ENCODE data around the gene ANXA6. TPM values are rescaled to one million over a fixed set of nuclear protein-coding genes. Genes with fewer than 3 reads are reported as not detected.

The ANXA6 gene
- polyA plus RNA-seq, 1 of the 3 experiments (the other 2 are of a cell fraction) = 87.5 TPM

DNA sequence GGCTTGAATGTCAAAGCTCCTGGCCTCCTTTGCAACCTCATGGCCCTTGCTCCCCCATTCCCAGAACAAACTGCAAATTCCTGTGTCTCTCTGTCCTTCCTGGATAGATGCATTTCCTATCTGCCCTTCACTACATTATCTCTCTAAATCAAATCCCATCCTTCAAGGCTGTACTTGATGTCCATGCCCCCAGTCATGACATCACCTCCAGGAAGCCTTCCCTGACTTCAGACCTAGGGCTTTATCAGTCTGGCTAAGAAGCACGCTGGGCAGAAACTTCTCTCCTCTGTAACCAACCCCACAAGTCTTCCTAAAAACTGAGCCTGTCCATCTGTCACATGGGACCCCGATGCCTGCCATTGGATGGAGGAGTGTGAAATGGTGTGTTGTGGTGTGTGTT, 51.1 kb downstream of the ANXA6 start:
- CTCF ChIA-PET = interaction anchor here (1.0 to 16.3 kb wide), 3 partner anchors 9 to 58 kb away, joined by 3 to 441 read pairs (median 30); no protein-coding TSS in a partner anchor
- peaks cover 23 to 43% of the 10 kb centered on the region in 2 experiments for H3K36me3 ChIP-seq (replicated peaks in 1 of 2; ENCODE audit: control insufficient read depth in 1 of 2, insufficient read depth in 2 of 2, low read length in 1 of 2)
- WGBS (ENCODE audit: low lambda C conversion rate) = 97% methylated on average over 2 of the region's 2 CpGs

DNA sequence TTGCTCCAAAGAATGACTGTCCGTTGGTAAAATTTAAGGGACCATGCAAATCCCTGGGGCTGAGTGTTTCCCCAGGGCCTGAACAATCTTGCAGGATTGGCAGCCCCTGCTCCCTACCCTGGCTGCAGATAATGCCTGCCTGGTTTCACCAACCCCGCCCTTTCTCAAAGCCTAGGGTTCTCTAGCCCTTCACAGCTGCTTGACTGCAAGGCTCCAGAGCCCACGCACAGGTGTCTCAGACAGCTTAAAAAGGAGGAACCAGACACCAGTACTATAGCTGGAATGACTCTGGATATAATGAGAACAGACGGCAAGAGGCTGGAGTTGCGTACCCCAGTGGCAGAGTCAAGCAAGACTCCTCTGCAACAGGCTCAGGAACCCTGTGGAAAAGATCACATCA, 51.5 kb downstream of the ANXA6 start:
- CTCF ChIA-PET = interaction anchor here (1.0 to 16.3 kb wide), 4 partner anchors 10 to 59 kb away, joined by 3 to 441 read pairs (median 19); no protein-coding TSS in a partner anchor
- Histone ChIP-seq H3K9me3 (no peaks in the 10 kb centered on the region), H3K4me2 (no peak overlapping the region), H3F3A (replicated peaks; ENCODE audit: insufficient read depth) (no peaks in the 10 kb centered on the region), H3K27ac (ENCODE audit: low read depth in 2 of 2, low read length in 1 of 2) (no peak overlapping the region), H4K20me1 (ENCODE audit: insufficient read depth) (no peaks in the 10 kb centered on the region), H3K4me1 (ENCODE audit: control insufficient read depth in 1 of 2, insufficient read depth in 2 of 2, low read depth in 1 of 2, low read length in 1 of 2) (peaks cover 0 to 3% of the 10 kb centered on the region in 2 experiments; a peak in 1 of 4 replicates), H2AFZ (ENCODE audit: low read depth) (no peak overlapping the region), H3K4me3 (ENCODE audit: low read depth in 2 of 2, low read length in 1 of 2) (no peak overlapping the region), H3K79me2 (ENCODE audit: insufficient read depth) (no peaks in the 10 kb centered on the region), H3K9me2 (no peaks in the 10 kb centered on the region), H3K36me3 (replicated peaks in 1 of 2; ENCODE audit: control insufficient read depth in 1 of 2, insufficient read depth in 2 of 2, low read length in 1 of 2) (peaks cover 23 to 43% of the 10 kb centered on the region in 2 experiments), H3K9ac (no peak overlapping the region), H3K27me3 (ENCODE audit: insufficient read depth) (no peaks in the 10 kb centered on the region)
- POLR2A ChIA-PET = no interaction called here
- no peak for DNase-seq
- TF ChIP-seq TCF12 (IDR thresholded peaks at IDR 0.05) (no peak), EP300 (IDR thresholded peaks at IDR 0.05; ENCODE audit: borderline replicate concordance in 1 of 2, low read depth in 1 of 2, low read length in 1 of 2) (no peak), MEF2A (IDR thresholded peaks at IDR 0.05; ENCODE audit: borderline replicate concordance, low read depth) (no peak), GABPA (IDR thresholded peaks at IDR 0.05; ENCODE audit: low read depth) (no peak), TAF1 (IDR thresholded peaks at IDR 0.05; ENCODE audit: borderline replicate concordance, low read depth, low read length) (no peak), TEAD4 (IDR thresholded peaks at IDR 0.05; ENCODE audit: borderline replicate concordance, insufficient read depth) (no peak), RCOR1 (IDR thresholded peaks at IDR 0.05; ENCODE audit: low read length) (no peak)
- TF ChIP-seq, protein P1, sequence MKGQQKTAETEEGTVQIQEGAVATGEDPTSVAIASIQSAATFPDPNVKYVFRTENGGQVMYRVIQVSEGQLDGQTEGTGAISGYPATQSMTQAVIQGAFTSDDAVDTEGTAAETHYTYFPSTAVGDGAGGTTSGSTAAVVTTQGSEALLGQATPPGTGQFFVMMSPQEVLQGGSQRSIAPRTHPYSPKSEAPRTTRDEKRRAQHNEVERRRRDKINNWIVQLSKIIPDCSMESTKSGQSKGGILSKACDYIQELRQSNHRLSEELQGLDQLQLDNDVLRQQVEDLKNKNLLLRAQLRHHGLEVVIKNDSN (IDR thresholded peaks at IDR 0.05; ENCODE audit: borderline replicate concordance, low read depth) = no peak
- WGBS (ENCODE audit: low lambda C conversion rate) = 96% methylated on average over 3 of the region's 5 CpGs

More for the DNA sequence above, 51.1 kb downstream of the ANXA6 start:
- POLR2A ChIA-PET = no interaction called here
- H3K9me2 ChIP-seq = no peaks in the 10 kb centered on the region
- H3K4me3 ChIP-seq (ENCODE audit: low read depth in 2 of 2, low read length in 1 of 2) = no peak overlapping the region
- H3K4me1 ChIP-seq (ENCODE audit: control insufficient read depth in 1 of 2, insufficient read depth in 2 of 2, low read depth in 1 of 2, low read length in 1 of 2) = peaks cover 0 to 3% of the 10 kb centered on the region in 2 experiments; a peak in 1 of 4 replicates
- TF ChIP-seq TAF1 (IDR thresholded peaks at IDR 0.05; ENCODE audit: borderline replicate concordance, low read depth, low read length) (no peak), POLR2AphosphoS5 (IDR thresholded peaks at IDR 0.05; ENCODE audit: low read depth, low read length) (no peak), JUND (IDR thresholded peaks at IDR 0.05) (no peak), SMC3 (IDR thresholded peaks at IDR 0.05; ENCODE audit: low read depth, low read length) (no peak), TEAD4 (IDR thresholded peaks at IDR 0.05; ENCODE audit: borderline replicate concordance, insufficient read depth) (no peak), GATA2 (CRISPR knock-in tag; IDR thresholded peaks at IDR 0.05) (no peak)
- TF ChIP-seq, protein P1 (IDR thresholded peaks at IDR 0.05; ENCODE audit: borderline replicate concordance, low read depth) = no peak
- TF ChIP-seq, protein P2, sequence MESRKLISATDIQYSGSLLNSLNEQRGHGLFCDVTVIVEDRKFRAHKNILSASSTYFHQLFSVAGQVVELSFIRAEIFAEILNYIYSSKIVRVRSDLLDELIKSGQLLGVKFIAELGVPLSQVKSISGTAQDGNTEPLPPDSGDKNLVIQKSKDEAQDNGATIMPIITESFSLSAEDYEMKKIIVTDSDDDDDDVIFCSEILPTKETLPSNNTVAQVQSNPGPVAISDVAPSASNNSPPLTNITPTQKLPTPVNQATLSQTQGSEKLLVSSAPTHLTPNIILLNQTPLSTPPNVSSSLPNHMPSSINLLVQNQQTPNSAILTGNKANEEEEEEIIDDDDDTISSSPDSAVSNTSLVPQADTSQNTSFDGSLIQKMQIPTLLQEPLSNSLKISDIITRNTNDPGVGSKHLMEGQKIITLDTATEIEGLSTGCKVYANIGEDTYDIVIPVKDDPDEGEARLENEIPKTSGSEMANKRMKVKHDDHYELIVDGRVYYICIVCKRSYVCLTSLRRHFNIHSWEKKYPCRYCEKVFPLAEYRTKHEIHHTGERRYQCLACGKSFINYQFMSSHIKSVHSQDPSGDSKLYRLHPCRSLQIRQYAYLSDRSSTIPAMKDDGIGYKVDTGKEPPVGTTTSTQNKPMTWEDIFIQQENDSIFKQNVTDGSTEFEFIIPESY (IDR thresholded peaks at IDR 0.05; ENCODE audit: borderline replicate concordance, low read depth) = no peak
- H3K27ac ChIP-seq (ENCODE audit: low read depth in 2 of 2, low read length in 1 of 2) = no peak overlapping the region
- no peak overlapping the region for H3K4me2 ChIP-seq
- no peaks in the 10 kb centered on the region for H3F3A ChIP-seq (replicated peaks; ENCODE audit: insufficient read depth)
- H3K27me3 ChIP-seq (ENCODE audit: insufficient read depth) = no peaks in the 10 kb centered on the region
- no peak overlapping the region for H3K9ac ChIP-seq
- no peak overlapping the region for H2AFZ ChIP-seq (ENCODE audit: low read depth)
- H3K79me2 ChIP-seq (ENCODE audit: insufficient read depth) = no peaks in the 10 kb centered on the region
- no peaks in the 10 kb centered on the region for H4K20me1 ChIP-seq (ENCODE audit: insufficient read depth)
- no peak for DNase-seq
- no peaks in the 10 kb centered on the region for H3K9me3 ChIP-seq

Measured in SK-N-SH (cell line).